OCI-LY1 (cell line): ENCODE data around the gene FREM3.
"Not testable (repeated sequence)": the region's sequence is repeated elsewhere in the genome, so short reads cannot be mapped to it uniquely, and the experiment has no call there.

Experiments used
- H2AFZ ChIP-seq: fragments of 200-600 bp; sonication (generic), shearing (Covaris generic); 2 replicates; pipeline ENCODE4 v1.6.0; 2014; ENCODE audit warnings: antibody characterized with exemption, mild to moderate bottlenecking, low read length
- H3F3A ChIP-seq: fragments of 200-600 bp; sonication (generic), shearing (Covaris generic); 2 replicates; pipeline ENCODE4 v1.6.0; 2014; ENCODE audit warnings: mild to moderate bottlenecking, antibody characterized with exemption, low read length, moderate library complexity; ENCODE audit not compliant: insufficient read depth
- H3K27ac ChIP-seq: fragments of 200-600 bp; sonication (generic); 2 replicates; pipeline ENCODE4 v1.5.1; 2014; ENCODE audit warnings: low read length, mixed run types, mild to moderate bottlenecking, low read depth; ENCODE audit not compliant: poor library complexity, severe bottlenecking
- H3K27me3 ChIP-seq: fragments of 200-600 bp; sonication (generic); 2 replicates; pipeline ENCODE4 v1.6.0; 2014; ENCODE audit warnings: antibody characterized with exemption, mild to moderate bottlenecking, low read length, moderate library complexity; ENCODE audit not compliant: insufficient read depth
- H3K36me3 ChIP-seq: fragments of 200-600 bp; sonication (generic); 2 replicates; pipeline ENCODE4 v1.6.1; 2014; ENCODE audit warnings: mild to moderate bottlenecking, antibody characterized with exemption, low read length, moderate library complexity, mixed read lengths; ENCODE audit not compliant: insufficient read depth
- H3K4me1 ChIP-seq: fragments of 200-600 bp; sonication (generic); 2 replicates; pipeline ENCODE4 v1.5.1; 2014; ENCODE audit warnings: mild to moderate bottlenecking, low read length, moderate library complexity; ENCODE audit not compliant: insufficient read depth, severe bottlenecking
- H3K4me2 ChIP-seq: fragments of 200-600 bp; sonication (generic), shearing (Covaris generic); 2 replicates; pipeline ENCODE4 v1.6.1; 2014; ENCODE audit warnings: low read length
- H3K4me3 ChIP-seq: fragments of 200-600 bp; sonication (generic); 2 replicates; pipeline ENCODE4 v1.5.1; 2014; ENCODE audit warnings: low read length, low read depth, mild to moderate bottlenecking, mixed read lengths; ENCODE audit not compliant: poor library complexity, severe bottlenecking
- H3K79me2 ChIP-seq: fragments of 200-600 bp; shearing (Covaris generic); 2 replicates; pipeline ENCODE4 v1.6.1; 2016; ENCODE audit warnings: mixed run types, low read length, mixed read lengths; ENCODE audit not compliant: insufficient read depth
- H3K9ac ChIP-seq: fragments of 200-600 bp; sonication (generic), shearing (Covaris generic); 2 replicates; pipeline ENCODE4 v1.6.1; 2014; ENCODE audit warnings: mild to moderate bottlenecking, low read length, mixed read lengths
- H3K9me2 ChIP-seq: fragments of 200-600 bp; sonication (generic), shearing (Covaris generic); 2 replicates; pipeline ENCODE4 v1.6.1; 2014; ENCODE audit warnings: low read depth, mild to moderate bottlenecking, low read length, mixed read lengths
- H3K9me3 ChIP-seq: fragments of 200-600 bp; shearing (Covaris generic); 2 replicates; pipeline ENCODE4 v1.6.1; 2014; ENCODE audit warnings: low read length, mixed read lengths
- H4K20me1 ChIP-seq: fragments of 200-600 bp; sonication (generic), shearing (Covaris generic); 2 replicates; pipeline ENCODE4 v1.6.0; 2016; ENCODE audit warnings: mild to moderate bottlenecking, low read length; ENCODE audit not compliant: insufficient read depth
- CTCF ChIP-seq: fragments of 200-600 bp; sonication (generic), shearing (Covaris generic); IDR thresholded peaks from 2 replicates; pipeline ENCODE4 v1.5.1; 2017; ENCODE audit warnings: mild to moderate bottlenecking, antibody characterized with exemption, low read length, moderate library complexity, mixed read lengths
- EZH2 ChIP-seq: fragments of 200-600 bp; sonication (generic), shearing (Covaris generic); IDR thresholded peaks from 2 replicates; pipeline ENCODE4 v1.8.0; 2017; ENCODE audit warnings: borderline replicate concordance, mixed run types, mild to moderate bottlenecking, antibody characterized with exemption, low read length, moderate library complexity, mixed read lengths

FREM3 gene

GRCh38 chr4:143742834-143743233 lies 42.4 kb upstream of the FREM3 start:
- Histone ChIP-seq H2AFZ (no peak overlapping the region), H3K4me1 (no peaks in the 10 kb centered on the region), H3K9ac (no peak overlapping the region), H3K79me2 (no peaks in the 10 kb centered on the region), H3K36me3 (no peaks in the 10 kb centered on the region), H3K4me2 (no peak overlapping the region), H3K27me3 (no peaks in the 10 kb centered on the region), H3K9me2 (no peaks in the 10 kb centered on the region), H4K20me1 (no peaks in the 10 kb centered on the region), H3K27ac (no peak overlapping the region), H3K9me3 (no peaks in the 10 kb centered on the region), H3F3A (no peaks in the 10 kb centered on the region), H3K4me3 (no peak overlapping the region)
- TF ChIP-seq EZH2 (no peak), CTCF (no peak)

- no peak for TF ChIP-seq CTCF
- no peak for TF ChIP-seq EZH2
- Histone ChIP-seq H3K27ac (no peak overlapping the region), H3F3A (no peaks in the 10 kb centered on the region), H3K9ac (no peak overlapping the region), H3K27me3 (no peaks in the 10 kb centered on the region), H3K4me3 (no peak overlapping the region), H2AFZ (no peak overlapping the region), H3K9me3 (no peaks in the 10 kb centered on the region), H4K20me1 (no peaks in the 10 kb centered on the region), H3K4me2 (no peak overlapping the region), H3K4me1 (no peaks in the 10 kb centered on the region), H3K9me2 (no peaks in the 10 kb centered on the region), H3K36me3 (no peaks in the 10 kb centered on the region), H3K79me2 (no peaks in the 10 kb centered on the region)
Observed at GRCh38 chr4:143736861-143737260, 36.4 kb upstream of the FREM3 start.

GRCh38 chr4:143736061-143736460 lies 35.6 kb upstream of the FREM3 start:
- H3K4me2 ChIP-seq, H4K20me1 ChIP-seq, H3K9me2 ChIP-seq, H3K4me3 ChIP-seq, H3K79me2 ChIP-seq, H3F3A ChIP-seq, H2AFZ ChIP-seq, H3K27me3 ChIP-seq, H3K27ac ChIP-seq, H3K9ac ChIP-seq, H3K36me3 ChIP-seq, H3K9me3 ChIP-seq, H3K4me1 ChIP-seq: not testable (repeated sequence)

- Histone ChIP-seq H2AFZ (no peak overlapping the region), H3K36me3 (no peaks in the 10 kb centered on the region), H3K4me3 (no peak overlapping the region), H4K20me1 (no peaks in the 10 kb centered on the region), H3K9ac (no peak overlapping the region), H3F3A (no peaks in the 10 kb centered on the region), H3K9me3 (no peaks in the 10 kb centered on the region), H3K4me1 (no peaks in the 10 kb centered on the region), H3K79me2 (no peaks in the 10 kb centered on the region), H3K4me2 (no peak overlapping the region), H3K9me2 (no peaks in the 10 kb centered on the region), H3K27me3 (no peaks in the 10 kb centered on the region), H3K27ac (no peak overlapping the region)
- TF ChIP-seq CTCF, result no peak
- no peak for TF ChIP-seq EZH2
Observed at GRCh38 chr4:143728166-143728565, 27.7 kb upstream of the FREM3 start.
